ENCODE measurements around the gene TPK1. TPM values are rescaled to one million over a fixed set of nuclear protein-coding genes. Genes with fewer than 3 reads are reported as not detected.

TPK1 gene
- total and polyA plus RNA-seq, 2 of the 13 experiments (the other 11 are each of a cell fraction or from before 2014, with no cell fraction given): 1.0 to 1.2 TPM

DNA sequence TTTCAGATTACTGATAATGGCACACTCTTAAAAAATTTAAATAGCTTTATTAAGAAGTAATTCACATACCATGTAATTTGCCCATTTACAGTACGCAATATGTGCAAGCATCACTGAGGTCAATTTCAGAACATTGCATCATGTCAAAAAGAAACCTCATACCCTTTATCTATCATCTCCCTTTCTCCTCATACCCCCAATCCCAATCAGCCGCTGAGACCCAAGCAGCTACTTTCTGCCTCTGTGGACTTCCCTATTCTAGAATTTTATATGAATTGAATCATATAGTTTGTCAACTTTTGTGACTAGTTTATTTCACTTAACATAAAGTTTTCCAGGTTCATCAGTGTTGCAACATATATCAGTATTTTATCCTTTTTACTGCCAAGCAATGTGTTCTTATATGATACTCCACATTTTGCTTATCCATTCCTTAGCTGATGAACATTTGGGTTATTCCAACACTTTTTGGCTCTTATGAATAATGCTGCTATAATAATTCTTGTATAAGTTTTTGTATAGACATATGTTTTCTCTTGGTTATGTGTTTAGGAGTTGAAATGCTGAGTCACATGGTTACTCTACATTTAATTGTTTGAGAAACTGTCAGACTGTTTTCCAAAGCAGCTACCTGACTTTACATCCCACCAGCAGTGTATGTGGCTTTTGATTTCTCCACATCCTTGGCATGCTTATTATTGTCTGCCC, 26.9 kb upstream of the TPK1 start:
- Histone ChIP-seq H2AFZ (ENCODE audit: low read length) (no peak overlapping the region), H3K4me3 (replicated peaks in 1 of 3; ENCODE audit: insufficient read depth in 1 of 3, low read depth in 2 of 3, low read length in 3 of 3) (no peak overlapping the region), H3K27ac (ENCODE audit: extremely low read length, insufficient read depth, low read length) (no peak overlapping the region), H4K20me1 (ENCODE audit: insufficient read depth, low read length) (no peaks in the 10 kb centered on the region), H3K79me2 (ENCODE audit: insufficient read depth, low read length) (no peaks in the 10 kb centered on the region), H3K9me3 (ENCODE audit: low read length) (no peaks in the 10 kb centered on the region), H3K4me1 (ENCODE audit: insufficient read depth, low read length) (no peaks in the 10 kb centered on the region), H3K4me2 (ENCODE audit: low read depth, low read length) (no peak overlapping the region), H3K36me3 (replicated peaks in 1 of 2; ENCODE audit: control insufficient read depth in 1 of 2, insufficient read depth in 2 of 2, low read length in 2 of 2) (no peaks in the 10 kb centered on the region), H3K9ac (ENCODE audit: insufficient read depth, low read depth, low read length) (no peak overlapping the region), H3K27me3 (ENCODE audit: control insufficient read depth in 1 of 2, insufficient read depth in 2 of 2, low read length in 2 of 2) (no peaks in the 10 kb centered on the region)
- no peak for ATAC-seq
- ChIA-PET CTCF (ENCODE audit: low intra/inter-chr PET ratio, low total read pairs) (no interaction called here), POLR2A (no interaction called here)
- in situ Hi-C loops (cut with HindIII; ENCODE audit: extremely low pct_ligation_motif_present, low pct_unique_long_range_greater_than_20kb): no loop called here
- intact Hi-C loops (cut with micrococcal nuclease; ENCODE audit: unreplicated experiment): no loop called here
- no peak for TF ChIP-seq STAT5B (CRISPR knock-in tag; IDR thresholded peaks at IDR 0.05)
- TF ChIP-seq ZNF329 (CRISPR knock-in tag; IDR thresholded peaks at IDR 0.05; ENCODE audit: low read depth): no peak
- 45% methylated on average over 2 of the region's 2 CpGs for WGBS (ENCODE audit: low lambda C conversion rate)
- DNase-seq (ENCODE audit: low spot score): no peak
- no TSS peak for BruUV-seq (replicated peaks)
- FAIRE-seq: no peak

DNA sequence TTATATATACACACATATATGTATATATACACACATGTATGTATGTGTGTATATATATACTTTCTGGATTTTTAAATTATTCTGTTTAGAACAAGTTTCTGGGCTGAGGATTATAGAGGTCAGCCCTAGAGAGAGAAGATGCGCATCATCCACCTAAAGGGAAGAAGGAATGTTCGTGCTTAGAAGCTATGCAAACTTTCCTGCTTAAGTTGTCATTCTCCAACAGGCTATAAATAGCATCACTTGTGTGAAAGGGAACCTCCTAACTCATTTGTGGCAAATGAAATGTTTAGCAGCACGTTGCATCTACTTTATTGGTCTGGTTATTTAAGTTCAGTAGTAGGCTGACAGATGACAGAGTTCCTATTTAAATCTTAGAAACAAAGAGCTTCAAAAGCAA, 23.9 kb upstream of the TPK1 start:
- Histone ChIP-seq H3K36me3 (replicated peaks in 1 of 2; ENCODE audit: control insufficient read depth in 1 of 2, insufficient read depth in 2 of 2, low read length in 2 of 2) (no peaks in the 10 kb centered on the region), H3K4me2 (ENCODE audit: low read depth, low read length) (no peak overlapping the region), H4K20me1 (ENCODE audit: insufficient read depth, low read length) (no peaks in the 10 kb centered on the region), H3K4me3 (replicated peaks in 1 of 3; ENCODE audit: insufficient read depth in 1 of 3, low read depth in 2 of 3, low read length in 3 of 3) (no peak overlapping the region), H2AFZ (ENCODE audit: low read length) (no peak overlapping the region), H3K79me2 (ENCODE audit: insufficient read depth, low read length) (no peaks in the 10 kb centered on the region), H3K27ac (ENCODE audit: extremely low read length, insufficient read depth, low read length) (no peak overlapping the region), H3K27me3 (ENCODE audit: control insufficient read depth in 1 of 2, insufficient read depth in 2 of 2, low read length in 2 of 2) (no peaks in the 10 kb centered on the region), H3K4me1 (ENCODE audit: insufficient read depth, low read length) (no peaks in the 10 kb centered on the region), H3K9ac (ENCODE audit: insufficient read depth, low read depth, low read length) (no peak overlapping the region), H3K9me3 (ENCODE audit: low read length) (no peaks in the 10 kb centered on the region)
- FAIRE-seq (no peak), DNase-seq (ENCODE audit: low spot score) (no peak), ATAC-seq (no peak)
- TF ChIP-seq KLF11 (CRISPR knock-in tag; IDR thresholded peaks at IDR 0.05) (no peak), NBN (conservative IDR thresholded peaks at IDR 0.05) (no peak), ZBTB3 (CRISPR knock-in tag; IDR thresholded peaks at IDR 0.05; ENCODE audit: borderline replicate concordance, low read depth) (no peak), ZFYVE20 (CRISPR knock-in tag; IDR thresholded peaks at IDR 0.05; ENCODE audit: borderline replicate concordance, low read depth) (no peak), KAT2B (IDR thresholded peaks at IDR 0.05; ENCODE audit: borderline replicate concordance, low read depth, low read length) (no peak), XBP1 (CRISPR knock-in tag; IDR thresholded peaks at IDR 0.05) (no peak), REL (CRISPR knock-in tag; conservative IDR thresholded peaks at IDR 0.05) (no peak), ZFP62 (CRISPR knock-in tag; IDR thresholded peaks at IDR 0.05) (no peak), ARNT2 (CRISPR knock-in tag; IDR thresholded peaks at IDR 0.05; ENCODE audit: low read depth) (no peak), HNRNPK (IDR thresholded peaks at IDR 0.05; ENCODE audit: low read depth, low read length, poor library complexity, severe bottlenecking) (no peak)
- TF ChIP-seq, protein P1, sequence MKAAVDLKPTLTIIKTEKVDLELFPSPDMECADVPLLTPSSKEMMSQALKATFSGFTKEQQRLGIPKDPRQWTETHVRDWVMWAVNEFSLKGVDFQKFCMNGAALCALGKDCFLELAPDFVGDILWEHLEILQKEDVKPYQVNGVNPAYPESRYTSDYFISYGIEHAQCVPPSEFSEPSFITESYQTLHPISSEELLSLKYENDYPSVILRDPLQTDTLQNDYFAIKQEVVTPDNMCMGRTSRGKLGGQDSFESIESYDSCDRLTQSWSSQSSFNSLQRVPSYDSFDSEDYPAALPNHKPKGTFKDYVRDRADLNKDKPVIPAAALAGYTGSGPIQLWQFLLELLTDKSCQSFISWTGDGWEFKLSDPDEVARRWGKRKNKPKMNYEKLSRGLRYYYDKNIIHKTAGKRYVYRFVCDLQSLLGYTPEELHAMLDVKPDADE (CRISPR knock-in tag; IDR thresholded peaks at IDR 0.05): no peak
- ChIA-PET POLR2A (no interaction called here), CTCF (ENCODE audit: low intra/inter-chr PET ratio, low total read pairs) (no interaction called here)
- WGBS (ENCODE audit: low lambda C conversion rate): 3% methylated on average over 3 of the region's 3 CpGs
- no TSS peak for BruUV-seq (replicated peaks)
- in situ Hi-C loops (cut with HindIII; ENCODE audit: extremely low pct_ligation_motif_present, low pct_unique_long_range_greater_than_20kb) (no loop called here), intact Hi-C loops (cut with micrococcal nuclease; ENCODE audit: unreplicated experiment) (no loop called here)

All from HepG2 (cell line).